Umbilical cord (tissue), 2 donors: ENCODE measurements around the gene RFFL. TPM values are rescaled to one million over a fixed set of nuclear protein-coding genes. Genes with fewer than 3 reads are reported as not detected.

Experiments used
- DNase-seq: peaks from one replicate; pipeline ENCODE4 v3.0.0-alpha.2; 2015; ENCODE audit warnings: low spot score
- total RNA-seq: library from RNA; depleted of rRNA; stranded (reverse); fragments of >200 nt; gene quantifications from one replicate; pipeline ENCODE4 v1.2.3, GENCODE V29; 2014; ENCODE audit warnings: low replicate concordance; ENCODE audit not compliant: insufficient read depth

RFFL gene
- total RNA-seq, 1 donor from 2014 or later, result 6.3 TPM

GRCh38 chr17:35006961-35007360, 56.5 kb downstream of the RFFL start:
- DNase-seq, result no peak

GRCh38 chr17:35006345-35006744, 57.2 kb downstream of the RFFL start:
- DNase-seq, result no peak

- DNase-seq, result no peak
These were observed 59.7 kb downstream of the RFFL start for GRCh38 chr17:35003778-35004177.

GRCh38 chr17:35002876-35003551, 60.5 kb downstream of the RFFL start:
- DNase-seq, result peak; percentile 51

GRCh38 chr17:35001549-35001948, 62.0 kb downstream of the RFFL start:
- no peak for DNase-seq

GRCh38 chr17:35000965-35001364, 62.5 kb downstream of the RFFL start:
- peak; percentile 8 for DNase-seq

- no peak for DNase-seq
These were observed 64.1 kb downstream of the RFFL start for GRCh38 chr17:34999456-34999855.

- peak; percentile 44 for DNase-seq
These were observed 65.3 kb downstream of the RFFL start for GRCh38 chr17:34998205-34998604.

GRCh38 chr17:34997355-34997862, 66.1 kb downstream of the RFFL start:
- peak; percentile 84 for DNase-seq

- DNase-seq, result no peak
These were observed 66.9 kb downstream of the RFFL start for GRCh38 chr17:34996422-34997285.

- DNase-seq, result no peak
These were observed 70.5 kb downstream of the RFFL start for GRCh38 chr17:34993031-34993430.

GRCh38 chr17:34991606-34992005, 71.9 kb downstream of the RFFL start:
- no peak for DNase-seq

- no peak for DNase-seq
These were observed 72.6 kb downstream of the RFFL start for GRCh38 chr17:34990921-34991365.

GRCh38 chr17:34989473-34989872, 74.0 kb downstream of the RFFL start:
- no peak for DNase-seq

GRCh38 chr17:34988644-34989043, 74.9 kb downstream of the RFFL start:
- DNase-seq, result no peak

GRCh38 chr17:34987232-34987631, 76.3 kb downstream of the RFFL start:
- no peak for DNase-seq

GRCh38 chr17:34981538-34982241, 81.8 kb downstream of the RFFL start:
- peak; percentile 47 for DNase-seq

GRCh38 chr17:34980681-34981537, 82.6 kb downstream of the RFFL start:
- peak; percentile 89 for DNase-seq

GRCh38 chr17:34980353-34980680, 83.2 kb downstream of the RFFL start, which contains the start of gene LIG3:
LIG3 (plus strand) TSS chr17:34980512; CDS start chr17:34983006, 2,494 bp downstream.
- DNase-seq, result peak; percentile 96

- peak; percentile 13 for DNase-seq
These were observed 83.7 kb downstream of the RFFL start for GRCh38 chr17:34979650-34980352.
